Measurements from ENCODE around the gene ANKS1B.

ANKS1B gene

GRCh38 chr12:98738539-98738938, 1246.2 kb downstream of the ANKS1B start:
- no peak for DNase-seq

- no peak for DNase-seq
These were observed 1246.7 kb downstream of the ANKS1B start for GRCh38 chr12:98738002-98738401.

- no peak for DNase-seq
These were observed 1247.4 kb downstream of the ANKS1B start for GRCh38 chr12:98737322-98737712.

- DNase-seq = no peak
These were observed 1248.1 kb downstream of the ANKS1B start for GRCh38 chr12:98736352-98737321.

- no peak for DNase-seq
These were observed 1248.9 kb downstream of the ANKS1B start for GRCh38 chr12:98735821-98736220.

GRCh38 chr12:98733667-98734350, 1250.9 kb downstream of the ANKS1B start:
- no peak for DNase-seq

- DNase-seq = no peak
These were observed 1254.3 kb downstream of the ANKS1B start for GRCh38 chr12:98730412-98730811.

GRCh38 chr12:98727196-98727595, 1257.5 kb downstream of the ANKS1B start:
- DNase-seq = no peak

- DNase-seq = peak; percentile 33
These were observed 1259.1 kb downstream of the ANKS1B start for GRCh38 chr12:98725476-98726247.

- DNase-seq = no peak
These were observed 1260.2 kb downstream of the ANKS1B start for GRCh38 chr12:98724384-98725155.

- no peak for DNase-seq
These were observed 1263.5 kb downstream of the ANKS1B start for GRCh38 chr12:98721204-98721702.

GRCh38 chr12:98719515-98720504, 1264.9 kb downstream of the ANKS1B start:
- DNase-seq = no peak

- no peak for DNase-seq
These were observed 1270.3 kb downstream of the ANKS1B start for GRCh38 chr12:98714426-98714825.

GRCh38 chr12:98709022-98709421, 1275.7 kb downstream of the ANKS1B start:
- DNase-seq = no peak

- no peak for DNase-seq
These were observed 1283.6 kb downstream of the ANKS1B start for GRCh38 chr12:98701166-98701565.

- DNase-seq = no peak
These were observed 1285.2 kb downstream of the ANKS1B start for GRCh38 chr12:98699586-98699985.

- DNase-seq = peak; percentile 6
These were observed 1285.9 kb downstream of the ANKS1B start for GRCh38 chr12:98698603-98699463.

- DNase-seq = no peak
These were observed 1287.5 kb downstream of the ANKS1B start for GRCh38 chr12:98697209-98697608.

GRCh38 chr12:98696036-98696646, 1288.6 kb downstream of the ANKS1B start:
- no peak for DNase-seq
